Endothelial cell of umbilical vein (primary cell): ENCODE measurements around the gene SVIP. TPM values are rescaled to one million over a fixed set of nuclear protein-coding genes. Genes with fewer than 3 reads are reported as not detected.

Experiments
- BruUV-seq: library from RNA; stranded (reverse); fragments of 400-500 nt; replicated peaks from 2 replicates; lab custom pipeline; 2021; lab: Mats Ljungman, UMichigan
- CTCF ChIA-PET: fragments of 300-600, 350-600 bp; sonication (Branson Sonifier 250); formaldehyde crosslinking; loops from one replicate; lab custom pipeline; 2021; ENCODE audit warnings: antibody characterized with exemption, inconsistent platforms; lab: Charles Lee
- POLR2A ChIA-PET: fragments of 300-600, 350-600 bp; sonication (Branson Sonifier 250); formaldehyde crosslinking; loops from one replicate; lab custom pipeline; 2021; ENCODE audit warnings: antibody characterized with exemption, inconsistent platforms; lab: Charles Lee
- DNase-seq: peaks from one replicate; pipeline ENCODE4 v3.0.0-alpha.2; 2011; ENCODE audit warnings: low read depth, low spot score
- FAIRE-seq: peaks from 2 replicates; lab custom pipeline; 2011; peaks lifted over from hg19 to GRCh38; lab: Jason Lieb, UNC
- H2AFZ ChIP-seq: 2 replicates; pipeline ENCODE4 v1.6.0; 2012; ENCODE audit warnings: low read depth, low read length, control low read depth, inconsistent platforms
- H3K27ac ChIP-seq: 2 replicates; pipeline ENCODE4 v1.5.1; 2011; ENCODE audit warnings: low read depth, mild to moderate bottlenecking, control low read depth, low read length, moderate library complexity; ENCODE audit not compliant: insufficient read depth
- H3K27me3 ChIP-seq, 2 experiments: 2 replicates each; pipeline versions ENCODE4 v1.6.0 to v1.6.1; 2011; ENCODE audit warnings: low read length in 2 of 2, mixed read lengths in 1 of 2; ENCODE audit not compliant: control insufficient read depth in 2 of 2, insufficient read depth in 2 of 2
- H3K36me3 ChIP-seq, 2 experiments: 2 replicates in 1 of 2; 3 replicates in 1 of 2; pipeline ENCODE4 v1.5.1; 2011; ENCODE audit warnings: low read length in 2 of 2, mild to moderate bottlenecking in 1 of 2, moderate library complexity in 1 of 2; ENCODE audit not compliant: control insufficient read depth in 2 of 2, insufficient read depth in 2 of 2; ENCODE audit errors: extremely low read depth in 1 of 2
- H3K4me1 ChIP-seq: 3 replicates; pipeline ENCODE4 v1.5.1; 2011; ENCODE audit warnings: mild to moderate bottlenecking, low read length; ENCODE audit not compliant: control insufficient read depth, insufficient read depth; ENCODE audit errors: extremely low read depth
- H3K4me2 ChIP-seq: 2 replicates; pipeline ENCODE4 v1.6.1; 2011; ENCODE audit warnings: low read length, control low read depth, mixed read lengths; ENCODE audit not compliant: insufficient read depth
- H3K4me3 ChIP-seq, 3 experiments: fragments of 200-600 bp in 1 of 3; sonication (generic), shearing (Covaris generic) in 1 of 3; replicated peaks in 1 of 3; 2 replicates each; pipeline ENCODE4 v1.5.1; 2011 to 2016; ENCODE audit warnings: control low read depth in 3 of 3, low read length in 3 of 3, mild to moderate bottlenecking in 2 of 3, inconsistent platforms in 1 of 3, low read depth in 1 of 3, moderate library complexity in 1 of 3; ENCODE audit not compliant: insufficient read depth in 1 of 3
- H3K79me2 ChIP-seq: 2 replicates; pipeline ENCODE4 v1.6.0; 2012; ENCODE audit warnings: low read length, inconsistent platforms; ENCODE audit not compliant: control insufficient read depth, insufficient read depth
- H3K9ac ChIP-seq: replicated peaks from 2 replicates; pipeline ENCODE3; 2011; ENCODE audit warnings: low read length, control low read depth; ENCODE audit not compliant: insufficient read depth; ENCODE audit errors: extremely low read depth
- H3K9me1 ChIP-seq: replicated peaks from 3 replicates; pipeline ENCODE4 v1.6.0; 2011; ENCODE audit warnings: mild to moderate bottlenecking, low read length; ENCODE audit not compliant: control insufficient read depth, insufficient read depth; ENCODE audit errors: extremely low read depth
- H3K9me3 ChIP-seq: replicated peaks from 2 replicates; pipeline ENCODE4 v1.5.1; 2012; ENCODE audit warnings: low read length, inconsistent platforms; ENCODE audit not compliant: control insufficient read depth, insufficient read depth
- H4K20me1 ChIP-seq: replicated peaks from 2 replicates; pipeline ENCODE3; 2011; ENCODE audit warnings: mild to moderate bottlenecking, low read length; ENCODE audit not compliant: control insufficient read depth, insufficient read depth; ENCODE audit errors: extremely low read depth
- EZH2 ChIP-seq: IDR thresholded peaks from 2 replicates; pipeline ENCODE4 v1.6.1; 2012; ENCODE audit warnings: borderline replicate concordance, low read depth, mild to moderate bottlenecking, moderate library complexity, low read length, inconsistent platforms; ENCODE audit not compliant: severe bottlenecking
- FOS ChIP-seq: IDR thresholded peaks from 2 replicates; pipeline ENCODE4 v1.6.1; 2011; ENCODE audit warnings: mild to moderate bottlenecking, low read length, moderate library complexity, borderline replicate concordance; ENCODE audit not compliant: insufficient read depth
- GATA2 ChIP-seq: IDR thresholded peaks from 2 replicates; pipeline ENCODE4 v1.7.0; 2011; ENCODE audit warnings: low read depth, mild to moderate bottlenecking, moderate library complexity, mixed read lengths, low read length; ENCODE audit not compliant: insufficient read length, insufficient read depth
- JUN ChIP-seq: IDR thresholded peaks from 2 replicates; pipeline ENCODE4 v1.6.1; 2011; ENCODE audit warnings: borderline replicate concordance, low read depth; ENCODE audit not compliant: insufficient read length, insufficient read depth
- MYC ChIP-seq: IDR thresholded peaks from one replicate; pipeline ENCODE4 v1.6.1; 2011; ENCODE audit warnings: mild to moderate bottlenecking, low read depth, low read length
- POLR2A ChIP-seq: IDR thresholded peaks from 2 replicates; pipeline ENCODE4 v1.6.1; 2012; ENCODE audit warnings: low read depth, mild to moderate bottlenecking, control low read depth, low read length
- POLR2AphosphoS5 ChIP-seq: IDR thresholded peaks from 2 replicates; pipeline ENCODE4 v1.6.1; 2012; ENCODE audit warnings: low read depth, mild to moderate bottlenecking, control low read depth, low read length, moderate library complexity; ENCODE audit not compliant: insufficient read depth
- dilution Hi-C: fragments of 300-500 bp; cut with MboI; formaldehyde crosslinking; loops from one replicate; pipeline ENCODE4 v1.15.0; 2019; ENCODE audit warnings: low sequenced_read_pairs; ENCODE audit not compliant: extremely low pct_ligation_motif_present
- intact Hi-C: fragments of 100-400 bp; cut with micrococcal nuclease; formaldehyde crosslinking; loops from one replicate; pipeline ENCODE4 v1.10.0; 2022
- polyA plus RNA-seq, 4 experiments: library from polyadenylated mRNA; depleted of rRNA in 3 of 4; stranded (reverse) in 3 of 4; unstranded in 1 of 4; fragments of >200 nt; gene quantifications; 2 replicates each; pipeline versions ENCODE4 v1.2.1 to v1.2.3, GENCODE V29; 2011 to 2012; ENCODE audit warnings: missing spikeins in 1 of 4
- total RNA-seq: library from RNA; stranded (reverse); gene quantifications from 2 replicates; pipeline ENCODE4 v1.2.3, GENCODE V29; 2021
- TF ChIP-seq, protein P1 (sequence below): IDR thresholded peaks from 2 replicates; pipeline ENCODE4 v1.6.1; 2011; ENCODE audit not compliant: insufficient read depth, insufficient read length
- TF ChIP-seq, protein P2 (sequence below), 2 donors: IDR thresholded peaks; 1 replicate in 1 of 2; 2 replicates in 1 of 2; pipeline ENCODE4 v1.5.1; 2011; ENCODE audit warnings: low read length in 2 of 2, mild to moderate bottlenecking in 2 of 2, moderate library complexity in 2 of 2, control low read depth in 1 of 2, inconsistent platforms in 1 of 2, low read depth in 1 of 2; ENCODE audit not compliant: insufficient read depth in 1 of 2; ENCODE audit errors: extremely low read depth in 1 of 2

The SVIP gene
- total and polyA plus RNA-seq, 2 donors (not counting 3 experiments of a cell fraction or from before 2014, with no cell fraction given), result 4.6 to 69.5 TPM

DNA sequence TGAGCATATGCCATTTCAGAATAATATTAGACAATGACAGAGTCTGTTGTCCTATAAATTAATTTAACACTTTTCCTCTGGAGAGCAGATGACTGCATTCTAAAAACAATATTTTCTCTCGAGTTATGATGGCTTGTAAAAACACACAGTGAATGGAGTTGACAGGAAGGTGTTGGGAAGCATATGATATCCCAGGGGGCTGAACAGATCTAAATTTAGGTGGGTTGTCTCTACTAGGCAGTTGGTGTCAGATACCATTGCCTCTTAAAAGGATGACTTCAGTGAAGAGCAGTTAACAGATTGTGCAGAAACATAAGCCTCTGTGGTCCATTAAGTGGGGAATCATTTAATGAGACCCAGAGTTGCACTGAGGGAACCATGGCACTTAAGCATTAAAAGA lies 30.7 kb downstream of the SVIP start:
- no peak overlapping the region for H3K9ac ChIP-seq
- H3K4me1 ChIP-seq, result peaks cover 7% of the 10 kb centered on the region
- no peak overlapping the region for H3K4me2 ChIP-seq
- no peaks in the 10 kb centered on the region for H3K9me3 ChIP-seq
- ChIA-PET POLR2A (no interaction called here), CTCF (interaction anchor here (1.8 to 5.4 kb wide), 2 partner anchors 11 to 15 kb away, joined by 6 to 39 read pairs; no protein-coding TSS in a partner anchor)
- no peak overlapping the region for H2AFZ ChIP-seq
- H3K4me3 ChIP-seq, result no peak overlapping the region
- dilution Hi-C loops, result no loop called here
- H3K27me3 ChIP-seq, result no peaks in the 10 kb centered on the region
- TF ChIP-seq GATA2 (no peak), POLR2AphosphoS5 (no peak), JUN (no peak), EZH2 (no peak), POLR2A (no peak), FOS (no peak), MYC (no peak)
- TF ChIP-seq, protein P1, sequence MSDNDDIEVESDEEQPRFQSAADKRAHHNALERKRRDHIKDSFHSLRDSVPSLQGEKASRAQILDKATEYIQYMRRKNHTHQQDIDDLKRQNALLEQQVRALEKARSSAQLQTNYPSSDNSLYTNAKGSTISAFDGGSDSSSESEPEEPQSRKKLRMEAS, result no peak
- TF ChIP-seq, protein P2, sequence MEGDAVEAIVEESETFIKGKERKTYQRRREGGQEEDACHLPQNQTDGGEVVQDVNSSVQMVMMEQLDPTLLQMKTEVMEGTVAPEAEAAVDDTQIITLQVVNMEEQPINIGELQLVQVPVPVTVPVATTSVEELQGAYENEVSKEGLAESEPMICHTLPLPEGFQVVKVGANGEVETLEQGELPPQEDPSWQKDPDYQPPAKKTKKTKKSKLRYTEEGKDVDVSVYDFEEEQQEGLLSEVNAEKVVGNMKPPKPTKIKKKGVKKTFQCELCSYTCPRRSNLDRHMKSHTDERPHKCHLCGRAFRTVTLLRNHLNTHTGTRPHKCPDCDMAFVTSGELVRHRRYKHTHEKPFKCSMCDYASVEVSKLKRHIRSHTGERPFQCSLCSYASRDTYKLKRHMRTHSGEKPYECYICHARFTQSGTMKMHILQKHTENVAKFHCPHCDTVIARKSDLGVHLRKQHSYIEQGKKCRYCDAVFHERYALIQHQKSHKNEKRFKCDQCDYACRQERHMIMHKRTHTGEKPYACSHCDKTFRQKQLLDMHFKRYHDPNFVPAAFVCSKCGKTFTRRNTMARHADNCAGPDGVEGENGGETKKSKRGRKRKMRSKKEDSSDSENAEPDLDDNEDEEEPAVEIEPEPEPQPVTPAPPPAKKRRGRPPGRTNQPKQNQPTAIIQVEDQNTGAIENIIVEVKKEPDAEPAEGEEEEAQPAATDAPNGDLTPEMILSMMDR (IDR thresholded peaks at IDR 0.05; ENCODE audit: extremely low read depth in 1 of 2, insufficient read depth in 1 of 2, low read depth in 1 of 2, low read length in 2 of 2), result no peak
- DNase-seq (no peak), FAIRE-seq (no peak)
- H3K79me2 ChIP-seq, result no peaks in the 10 kb centered on the region
- H3K27ac ChIP-seq, result no peak overlapping the region
- no peaks in the 10 kb centered on the region for H4K20me1 ChIP-seq
- no peaks in the 10 kb centered on the region for H3K9me1 ChIP-seq
- no TSS peak for BruUV-seq
- intact Hi-C loops, result no loop called here
- no peaks in the 10 kb centered on the region for H3K36me3 ChIP-seq
